ENCODE measurements around the gene TERT.
"Not testable (repeated sequence)": the region's sequence is repeated elsewhere in the genome, so short reads cannot be mapped to it uniquely, and the experiment has no call there.

The TERT gene

DNA sequence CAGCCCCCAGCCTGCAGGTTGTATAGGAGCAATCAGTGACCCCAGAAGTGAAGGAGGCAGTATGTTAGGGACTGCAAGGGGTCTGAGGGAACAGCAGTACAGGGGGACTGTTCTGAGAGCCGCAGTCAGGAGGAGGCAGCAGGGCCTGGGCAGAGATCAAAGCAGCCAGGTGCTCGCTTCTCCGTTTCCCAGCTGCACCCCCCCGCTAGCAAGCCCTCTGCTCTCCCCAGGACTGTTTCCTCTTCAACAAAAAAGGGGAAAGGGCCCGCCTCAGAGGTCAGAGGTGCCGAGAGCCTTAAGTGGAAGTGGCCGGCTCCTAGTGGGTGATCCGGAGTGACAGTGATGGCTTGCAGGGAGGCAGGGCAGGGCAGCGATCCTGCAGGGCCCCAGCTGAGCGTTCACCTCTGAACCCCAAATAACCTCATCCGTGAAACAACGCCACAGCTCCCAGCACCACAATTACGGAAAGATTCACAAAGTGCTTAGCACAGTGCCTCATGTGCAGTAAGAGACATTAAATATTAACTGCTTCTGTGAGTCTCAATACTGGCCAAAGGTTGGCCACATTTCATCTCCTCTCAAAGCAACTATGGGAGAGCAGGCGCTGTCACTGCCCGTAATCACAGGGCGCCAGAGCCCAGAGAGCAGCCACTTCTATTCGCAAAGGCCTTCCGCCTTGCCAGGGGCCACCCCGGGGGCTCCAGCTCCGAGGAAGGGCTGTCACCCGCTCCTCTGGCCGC, 42.1 kb upstream of the TERT start:
- H3K9ac ChIP-seq (ENCODE audit: low read depth, low read length), result no peak overlapping the region

DNA sequence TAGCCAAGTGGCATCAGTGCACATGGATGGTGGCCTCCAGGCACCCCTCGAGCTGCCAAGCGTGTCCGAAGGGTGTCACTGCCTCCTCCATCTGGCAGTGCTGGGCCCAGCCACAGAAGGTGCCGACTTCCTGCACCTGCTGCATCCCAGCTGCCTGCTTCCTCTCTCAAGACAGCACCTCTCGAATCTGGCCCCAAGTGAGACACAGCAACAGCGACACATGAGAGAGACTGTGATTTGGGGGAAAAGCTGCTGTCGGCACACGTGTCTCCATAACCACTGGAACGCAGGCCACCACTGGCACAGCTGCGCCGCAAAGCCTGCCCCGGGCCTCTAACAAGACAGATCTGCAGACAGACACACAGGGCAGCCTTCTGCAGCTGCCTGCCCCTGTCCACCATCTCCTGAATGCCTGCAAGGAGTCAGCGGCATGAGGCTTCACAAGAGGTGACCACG, 41.3 kb upstream of the TERT start:
- H3K4me1 ChIP-seq (ENCODE audit: insufficient read depth, low read length), result no peaks in the 10 kb centered on the region
- peaks cover 94% of the 10 kb centered on the region for H3K36me3 ChIP-seq (ENCODE audit: insufficient read depth, low read depth, low read length)
- H3K27ac ChIP-seq (ENCODE audit: low read length), result no peak overlapping the region
- no peaks in the 10 kb centered on the region for H3K27me3 ChIP-seq (ENCODE audit: insufficient read depth, low read length)
- H3K9ac ChIP-seq (ENCODE audit: low read depth, low read length), result no peak overlapping the region
- H3K4me3 ChIP-seq (ENCODE audit: low read length), result no peak overlapping the region
- no peaks in the 10 kb centered on the region for H3K9me3 ChIP-seq (ENCODE audit: insufficient read depth, low read depth, low read length)

More for the DNA sequence above, 42.1 kb upstream of the TERT start:
- H3K9me3 ChIP-seq (ENCODE audit: insufficient read depth, low read depth, low read length), result no peaks in the 10 kb centered on the region
- peaks cover 94% of the 10 kb centered on the region for H3K36me3 ChIP-seq (ENCODE audit: insufficient read depth, low read depth, low read length)
- H3K27ac ChIP-seq (ENCODE audit: low read length), result no peak overlapping the region
- H3K4me3 ChIP-seq (ENCODE audit: low read length), result no peak overlapping the region
- H3K4me1 ChIP-seq (ENCODE audit: insufficient read depth, low read length), result no peaks in the 10 kb centered on the region
- H3K27me3 ChIP-seq (ENCODE audit: insufficient read depth, low read length), result no peaks in the 10 kb centered on the region

DNA sequence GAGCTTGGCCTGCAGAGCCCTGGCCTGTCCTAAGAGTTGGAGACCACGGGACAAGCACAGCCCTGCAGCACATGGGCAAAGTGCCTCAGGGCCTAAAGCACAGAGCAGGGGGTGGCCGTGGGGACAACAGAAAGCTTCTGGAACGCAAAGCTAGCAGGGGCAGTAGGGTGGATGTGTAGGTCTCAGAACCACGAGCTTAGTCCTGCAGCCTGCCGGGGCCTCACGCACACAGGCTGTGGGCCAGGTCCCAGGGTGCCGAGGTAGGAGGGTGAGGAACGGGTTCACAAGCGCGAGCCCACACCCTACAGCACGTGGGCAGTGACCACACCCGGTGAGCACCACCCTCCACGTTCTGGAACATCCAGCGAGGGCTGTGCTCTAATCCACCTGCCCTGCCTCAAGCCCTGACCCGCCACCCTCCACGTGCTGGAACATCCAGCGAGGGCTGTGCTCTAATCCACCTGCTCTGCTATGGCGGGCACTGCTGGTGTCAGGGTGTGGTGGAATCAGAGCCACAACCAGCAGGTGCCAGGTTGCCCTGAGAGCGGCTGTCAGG, 40.8 kb upstream of the TERT start:
- Histone ChIP-seq H3K27me3 (ENCODE audit: insufficient read depth, low read length) (no peaks in the 10 kb centered on the region), H3K4me1 (ENCODE audit: insufficient read depth, low read length) (no peaks in the 10 kb centered on the region), H3K4me3 (ENCODE audit: low read length) (no peak overlapping the region), H3K27ac (ENCODE audit: low read length) (no peak overlapping the region), H3K9ac (ENCODE audit: low read depth, low read length) (no peak overlapping the region), H3K9me3 (ENCODE audit: insufficient read depth, low read depth, low read length) (no peaks in the 10 kb centered on the region), H3K36me3 (ENCODE audit: insufficient read depth, low read depth, low read length) (peaks cover 94% of the 10 kb centered on the region)

DNA sequence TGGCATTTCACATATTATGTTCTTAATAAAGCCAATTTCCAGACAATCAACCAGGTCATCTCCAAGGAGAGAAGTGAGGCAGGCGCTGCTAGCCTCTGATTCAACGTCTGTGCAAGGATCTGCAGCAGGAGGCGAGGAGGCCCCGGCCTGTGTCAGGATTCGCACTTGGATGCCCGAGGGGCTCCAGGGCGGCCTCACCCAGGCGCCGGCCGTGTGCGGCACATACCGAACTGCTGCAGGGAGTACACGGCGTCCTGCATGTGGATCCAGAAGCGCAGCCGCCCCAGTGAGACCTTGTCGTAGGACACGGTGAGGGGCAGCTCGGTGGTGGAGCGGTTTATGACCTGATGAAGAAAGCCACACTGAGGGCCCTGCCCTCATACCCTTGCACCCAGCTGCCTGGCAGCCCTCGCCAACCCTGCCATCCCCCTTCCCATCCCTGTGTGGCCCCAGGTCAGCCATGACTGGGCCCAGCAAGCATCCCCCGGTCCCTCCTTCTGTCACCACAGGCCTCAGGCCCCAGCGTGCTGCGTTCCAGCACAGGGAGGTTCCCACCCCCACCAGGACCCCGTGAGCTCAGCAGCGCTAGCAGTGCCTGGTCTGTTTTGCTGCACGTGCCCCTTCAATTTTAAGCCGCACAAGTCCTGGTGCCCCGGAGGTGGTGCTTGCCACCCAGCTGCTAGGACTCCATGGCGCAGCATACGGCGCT, 40.1 kb upstream of the TERT start:
- no peak overlapping the region for H3K9ac ChIP-seq (ENCODE audit: low read depth, low read length)
- no peaks in the 10 kb centered on the region for H3K4me1 ChIP-seq (ENCODE audit: insufficient read depth, low read length)
- H3K27ac ChIP-seq (ENCODE audit: low read length), result no peak overlapping the region
- peaks cover 94% of the 10 kb centered on the region for H3K36me3 ChIP-seq (ENCODE audit: insufficient read depth, low read depth, low read length)
- no peak overlapping the region for H3K4me3 ChIP-seq (ENCODE audit: low read length)
- no peaks in the 10 kb centered on the region for H3K27me3 ChIP-seq (ENCODE audit: insufficient read depth, low read length)
- no peaks in the 10 kb centered on the region for H3K9me3 ChIP-seq (ENCODE audit: insufficient read depth, low read depth, low read length)

DNA sequence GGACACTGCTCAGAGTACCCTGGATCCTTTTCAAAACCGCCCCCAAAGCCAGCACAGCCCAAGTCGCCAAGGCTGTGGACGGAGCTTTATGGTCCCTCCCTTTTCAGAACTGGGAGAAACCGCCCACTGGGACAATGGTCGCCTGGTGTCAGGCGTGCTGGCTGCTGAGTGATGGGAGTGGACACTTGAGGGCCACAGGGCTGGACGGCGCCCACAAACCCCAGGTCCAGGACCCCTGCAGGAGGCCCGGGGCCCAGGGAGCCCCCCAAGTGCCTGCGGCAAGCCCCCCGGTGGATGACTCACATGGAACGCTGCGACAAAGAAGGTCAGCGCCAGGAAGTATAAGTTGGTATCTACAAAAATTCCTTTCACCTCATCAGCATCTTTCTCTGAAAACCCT, 39.1 kb upstream of the TERT start:
- Histone ChIP-seq H3K9me3 (ENCODE audit: insufficient read depth, low read depth, low read length) (no peaks in the 10 kb centered on the region), H3K4me3 (ENCODE audit: low read length) (no peak overlapping the region), H3K36me3 (ENCODE audit: insufficient read depth, low read depth, low read length) (peaks cover 96% of the 10 kb centered on the region), H3K27me3 (ENCODE audit: insufficient read depth, low read length) (no peaks in the 10 kb centered on the region), H3K4me1 (ENCODE audit: insufficient read depth, low read length) (no peaks in the 10 kb centered on the region), H3K27ac (ENCODE audit: low read length) (no peak overlapping the region), H3K9ac (ENCODE audit: low read depth, low read length) (no peak overlapping the region)

DNA sequence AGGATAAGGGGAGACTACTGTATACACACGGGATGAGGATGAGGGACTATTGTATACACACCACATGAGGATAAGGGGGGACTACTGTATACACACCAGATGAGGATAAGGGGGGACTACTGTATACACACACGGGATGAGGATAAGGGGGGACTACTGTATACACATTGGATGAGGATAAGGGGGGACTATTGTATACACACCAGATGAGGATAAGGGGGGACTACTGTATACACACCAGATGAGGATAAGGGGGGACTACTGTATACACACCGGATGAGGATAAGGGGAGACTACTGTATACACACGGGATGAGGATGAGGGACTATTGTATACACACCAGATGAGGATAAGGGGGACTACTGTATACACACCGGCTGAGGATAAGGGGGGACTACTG, 38.4 kb upstream of the TERT start:
- peaks cover 96% of the 10 kb centered on the region for H3K36me3 ChIP-seq (ENCODE audit: insufficient read depth, low read depth, low read length)
- H3K4me1 ChIP-seq (ENCODE audit: insufficient read depth, low read length), result not testable (repeated sequence)

DNA sequence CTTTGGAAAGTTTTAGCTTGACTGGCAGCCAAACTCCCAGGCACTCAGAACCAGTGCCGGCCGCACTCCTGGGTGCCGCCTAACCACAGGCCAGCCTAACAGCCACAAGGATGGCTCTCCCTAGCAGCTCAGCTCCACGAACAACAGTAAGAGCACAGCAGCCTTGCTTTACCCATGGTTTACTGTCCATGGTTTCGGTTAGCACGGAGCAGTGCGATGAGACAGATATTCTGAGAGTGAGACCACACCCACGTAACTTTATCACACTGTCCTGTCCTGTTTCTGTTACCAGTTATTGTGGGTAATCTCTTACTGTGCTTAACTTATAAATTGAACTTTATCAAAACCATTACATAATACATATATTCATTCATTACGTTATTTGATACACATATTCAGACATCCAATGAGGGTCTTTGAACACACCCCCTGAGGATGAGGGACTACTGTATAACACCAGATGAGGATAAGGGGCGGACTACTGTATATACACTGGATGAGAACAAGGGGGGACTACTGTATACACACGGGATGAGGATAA, 37.7 kb upstream of the TERT start:
- Histone ChIP-seq H3K27me3 (ENCODE audit: insufficient read depth, low read length) (no peaks in the 10 kb centered on the region), H3K4me1 (ENCODE audit: insufficient read depth, low read length) (no peaks in the 10 kb centered on the region), H3K36me3 (ENCODE audit: insufficient read depth, low read depth, low read length) (peaks cover 89% of the 10 kb centered on the region), H3K9ac (ENCODE audit: low read depth, low read length) (no peak overlapping the region), H3K4me3 (ENCODE audit: low read length) (no peak overlapping the region), H3K27ac (ENCODE audit: low read length) (no peak overlapping the region), H3K9me3 (ENCODE audit: insufficient read depth, low read depth, low read length) (no peaks in the 10 kb centered on the region)

More for the DNA sequence above, 38.4 kb upstream of the TERT start:
- not testable (repeated sequence) for H3K4me3 ChIP-seq (ENCODE audit: low read length); H3K27me3 ChIP-seq (ENCODE audit: insufficient read depth, low read length); H3K9me3 ChIP-seq (ENCODE audit: insufficient read depth, low read depth, low read length); H3K9ac ChIP-seq (ENCODE audit: low read depth, low read length); H3K27ac ChIP-seq (ENCODE audit: low read length)

DNA sequence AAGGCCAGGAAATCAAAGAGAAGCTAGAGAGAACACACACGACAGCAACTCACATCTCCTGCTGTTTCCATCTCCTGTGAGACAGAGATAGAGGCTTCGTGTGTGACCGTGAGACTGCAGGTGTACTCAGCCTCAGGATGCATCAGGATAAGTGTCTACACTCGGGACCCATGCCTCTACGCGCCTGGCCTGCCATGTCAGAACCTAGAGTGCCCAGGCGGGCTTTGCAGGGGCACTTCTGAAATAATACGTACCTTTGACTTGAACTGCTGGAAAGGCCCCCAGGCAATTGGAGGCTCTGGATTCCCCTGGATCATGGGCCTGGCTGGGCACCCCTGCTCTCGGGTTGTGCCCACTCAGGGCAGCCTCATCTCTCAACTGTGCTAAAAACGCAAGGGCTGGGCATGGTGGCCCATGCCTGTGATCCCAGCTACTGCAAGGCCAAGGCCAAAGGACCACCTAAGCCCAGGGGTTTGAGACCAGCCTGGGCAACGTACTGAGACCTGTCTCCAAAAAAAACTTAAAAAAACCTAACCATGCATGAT, 37.1 kb upstream of the TERT start:
- no peaks in the 10 kb centered on the region for H3K4me1 ChIP-seq (ENCODE audit: insufficient read depth, low read length)
- peaks cover 83% of the 10 kb centered on the region for H3K36me3 ChIP-seq (ENCODE audit: insufficient read depth, low read depth, low read length)
- no peaks in the 10 kb centered on the region for H3K27me3 ChIP-seq (ENCODE audit: insufficient read depth, low read length)
- no peak overlapping the region for H3K4me3 ChIP-seq (ENCODE audit: low read length)
- no peak overlapping the region for H3K27ac ChIP-seq (ENCODE audit: low read length)
- no peak overlapping the region for H3K9ac ChIP-seq (ENCODE audit: low read depth, low read length)
- H3K9me3 ChIP-seq (ENCODE audit: insufficient read depth, low read depth, low read length), result no peaks in the 10 kb centered on the region

DNA sequence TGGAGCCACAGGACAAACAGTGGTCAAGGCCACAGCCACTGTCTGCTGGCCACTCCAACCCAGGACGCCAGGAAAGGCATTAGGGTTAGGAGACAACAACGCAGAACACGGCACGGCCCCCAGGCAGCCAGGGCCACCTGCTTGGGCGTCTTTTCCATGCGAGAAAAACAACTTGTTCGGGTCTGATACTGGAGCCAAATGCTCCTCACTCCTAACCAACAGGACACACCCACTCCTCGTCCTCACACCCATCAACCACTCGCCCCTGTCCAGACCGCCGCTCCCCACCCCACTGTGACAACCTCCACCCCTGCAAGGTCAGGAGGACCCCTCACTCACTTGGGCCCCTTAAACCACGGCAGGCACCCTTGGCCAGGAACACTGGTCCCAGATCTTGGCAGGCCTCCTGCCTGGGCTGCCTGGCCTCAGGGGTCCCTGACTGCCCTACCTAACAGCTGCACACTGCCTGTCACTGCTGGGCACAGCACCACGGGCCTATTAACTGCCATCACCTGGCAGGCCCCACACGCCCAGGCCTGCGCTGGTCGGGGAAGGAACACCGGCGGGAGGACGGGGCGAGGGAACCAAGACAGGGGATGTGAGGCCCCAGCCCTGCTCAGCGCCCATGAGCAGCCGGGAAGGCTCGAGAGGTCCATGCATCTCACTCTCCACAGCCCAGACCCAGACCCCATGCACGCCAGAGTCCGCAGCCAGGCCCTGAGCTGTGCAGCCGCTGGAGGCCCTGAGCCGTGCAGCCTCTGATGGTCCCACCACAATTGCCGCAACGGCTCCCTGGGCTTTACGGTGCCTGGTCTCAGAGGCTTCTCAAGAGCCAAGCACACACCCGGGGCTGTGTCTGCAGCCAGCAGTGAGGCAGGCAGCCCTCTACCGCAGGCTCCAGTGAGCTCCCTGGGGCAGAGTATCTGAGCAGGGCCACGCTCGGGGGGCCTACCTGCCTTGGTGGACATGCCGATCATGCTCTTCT, 36.3 kb upstream of the TERT start:
- Histone ChIP-seq H3K9me3 (ENCODE audit: insufficient read depth, low read depth, low read length) (no peaks in the 10 kb centered on the region), H3K4me3 (ENCODE audit: low read length) (no peak overlapping the region), H3K4me1 (ENCODE audit: insufficient read depth, low read length) (no peaks in the 10 kb centered on the region), H3K27me3 (ENCODE audit: insufficient read depth, low read length) (no peaks in the 10 kb centered on the region), H3K9ac (ENCODE audit: low read depth, low read length) (no peak overlapping the region), H3K36me3 (ENCODE audit: insufficient read depth, low read depth, low read length) (peaks cover 75% of the 10 kb centered on the region), H3K27ac (ENCODE audit: low read length) (no peak overlapping the region)

DNA sequence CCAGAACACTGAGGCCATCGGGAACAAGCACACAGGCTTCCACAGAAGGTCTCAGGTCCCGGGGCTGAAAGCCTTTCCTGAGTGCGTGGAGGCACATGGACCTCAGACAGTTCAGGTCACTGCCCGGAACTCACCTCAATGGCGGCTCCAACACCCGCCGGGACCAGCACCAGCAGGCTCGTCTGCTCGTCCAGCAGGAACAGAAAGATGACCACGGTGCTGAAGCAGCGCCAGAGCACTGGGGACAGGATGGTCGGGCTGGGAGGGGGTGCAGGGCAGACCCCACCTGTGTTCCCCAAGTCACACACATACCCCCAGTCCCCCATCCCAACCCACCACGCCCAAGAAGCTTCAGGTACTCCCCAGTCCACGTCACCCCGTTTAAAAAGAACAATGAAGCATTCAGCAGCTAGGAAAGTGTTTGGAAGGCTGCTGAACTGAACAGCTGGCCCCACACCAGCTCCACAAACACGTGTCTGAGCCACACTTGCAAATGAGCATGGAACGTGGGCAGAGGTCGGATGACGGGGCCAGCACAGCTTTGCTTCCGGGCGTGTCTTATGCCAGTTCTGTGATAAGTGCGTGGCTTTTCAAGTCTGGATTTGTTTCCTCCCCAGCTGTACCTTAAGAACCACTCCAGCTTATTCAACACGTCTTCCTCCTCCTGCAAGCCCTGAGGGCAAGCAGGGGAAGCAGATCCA, 35.4 kb upstream of the TERT start:
- H3K4me3 ChIP-seq (ENCODE audit: low read length), result no peak overlapping the region
- no peak overlapping the region for H3K27ac ChIP-seq (ENCODE audit: low read length)
- H3K9ac ChIP-seq (ENCODE audit: low read depth, low read length), result no peak overlapping the region
- no peaks in the 10 kb centered on the region for H3K4me1 ChIP-seq (ENCODE audit: insufficient read depth, low read length)
- H3K27me3 ChIP-seq (ENCODE audit: insufficient read depth, low read length), result no peaks in the 10 kb centered on the region
- peaks cover 75% of the 10 kb centered on the region for H3K36me3 ChIP-seq (ENCODE audit: insufficient read depth, low read depth, low read length)
- H3K9me3 ChIP-seq (ENCODE audit: insufficient read depth, low read depth, low read length), result no peaks in the 10 kb centered on the region

Data from iPS-20b (cell line).